Stomach (tissue), 4 donors: Measurements from ENCODE around the gene COL7A1.

Source experiments
- CTCF ChIP-seq, 7 experiments: fragments of 450-650 bp in 4 of 7; fragments of 200-600 bp in 3 of 7; sonication (generic) in 3 of 7; IDR thresholded peaks; one replicate each; pipeline ENCODE4 v1.5.1; 2016 to 2019; ENCODE audit warnings: antibody characterized with exemption in 7 of 7, control low read depth in 2 of 7, mild to moderate bottlenecking in 1 of 7
- EP300 ChIP-seq: sonication (generic); formaldehyde crosslinking; IDR thresholded peaks from one replicate; pipeline ENCODE4 v1.6.1; 2017; ENCODE audit warnings: antibody characterized with exemption
- POLR2A ChIP-seq, 4 donors: fragments of 450-650 bp; IDR thresholded peaks; one replicate each; pipeline ENCODE4 v1.6.1; 2016; ENCODE audit warnings: antibody characterized with exemption in 4 of 4, control low read depth in 2 of 4, mild to moderate bottlenecking in 1 of 4, moderate library complexity in 1 of 4
- POLR2AphosphoS5 ChIP-seq, 3 donors: sonication (generic); formaldehyde crosslinking; IDR thresholded peaks; one replicate each; pipeline ENCODE4 v1.6.1; 2016; ENCODE audit warnings: antibody characterized with exemption in 3 of 3

- TF ChIP-seq POLR2A (IDR thresholded peaks at IDR 0.05) = no peak
- no peak for TF ChIP-seq EP300
- no peak for TF ChIP-seq CTCF (IDR thresholded peaks at IDR 0.05)
- no peak for TF ChIP-seq POLR2AphosphoS5 (IDR thresholded peaks at IDR 0.05)
Measured at GRCh38 chr3:48631516-48632448, 36.7 kb upstream of the COL7A1 start.
